Measurements from ENCODE around the gene TMEM63A. TPM values are rescaled to one million over a fixed set of nuclear protein-coding genes. Genes with fewer than 3 reads are reported as not detected.
"Not testable (repeated sequence)": the region's sequence is repeated elsewhere in the genome, so short reads cannot be mapped to it uniquely, and the experiment has no call there.

The TMEM63A gene
- polyA plus RNA-seq, 1 donor from 2014 or later: not detected

GRCh38 chr1:225801146-225801545 lies 81.0 kb downstream of the TMEM63A start:
- not testable (repeated sequence) for H3F3A ChIP-seq (ENCODE audit: insufficient read depth, low read length, poor library complexity, severe bottlenecking); H3K4me2 ChIP-seq (ENCODE audit: low read length); H3K4me3 ChIP-seq (ENCODE audit: low read length); H3K27ac ChIP-seq (ENCODE audit: low read length); H3K79me2 ChIP-seq (replicated peaks; ENCODE audit: insufficient read depth, low read length); H4K20me1 ChIP-seq (ENCODE audit: insufficient read depth); H2AFZ ChIP-seq (ENCODE audit: low read depth, low read length); H3K9me3 ChIP-seq (ENCODE audit: low read length); H3K9ac ChIP-seq (ENCODE audit: low read length); H3K36me3 ChIP-seq (ENCODE audit: insufficient read depth, low read length); H3K9me2 ChIP-seq (ENCODE audit: insufficient read depth, low read length); H3K27me3 ChIP-seq (ENCODE audit: insufficient read depth, low read depth, low read length)

DNA sequence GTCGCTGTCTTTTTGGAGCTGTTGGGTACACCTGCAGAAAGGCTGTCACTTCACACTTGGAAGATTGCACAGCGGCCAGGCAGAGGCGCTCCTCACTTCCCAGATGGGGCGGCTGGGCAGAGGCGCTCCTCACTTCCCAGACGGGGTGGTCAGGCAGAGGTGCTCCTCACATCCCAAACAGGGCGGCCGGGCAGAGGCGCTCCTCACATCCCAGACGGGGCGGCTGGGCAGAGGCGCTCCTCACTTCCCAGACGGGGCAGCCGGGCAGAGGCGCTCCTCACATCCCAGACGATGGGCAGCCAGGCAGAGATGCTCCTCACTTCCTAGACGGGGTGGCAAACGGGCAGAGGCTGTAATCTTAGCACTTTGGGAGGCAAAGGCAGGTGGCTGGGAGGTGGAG lies 86.1 kb downstream of the TMEM63A start:
- not testable (repeated sequence) for H3K9me2 ChIP-seq (ENCODE audit: insufficient read depth, low read length); H3K9ac ChIP-seq (ENCODE audit: low read length); H2AFZ ChIP-seq (ENCODE audit: low read depth, low read length); H3K27ac ChIP-seq (ENCODE audit: low read length); H4K20me1 ChIP-seq (ENCODE audit: insufficient read depth); H3F3A ChIP-seq (ENCODE audit: insufficient read depth, low read length, poor library complexity, severe bottlenecking); H3K9me3 ChIP-seq (ENCODE audit: low read length); H3K36me3 ChIP-seq (ENCODE audit: insufficient read depth, low read length); H3K4me3 ChIP-seq (ENCODE audit: low read length); H3K79me2 ChIP-seq (replicated peaks; ENCODE audit: insufficient read depth, low read length); H3K4me2 ChIP-seq (ENCODE audit: low read length); H3K27me3 ChIP-seq (ENCODE audit: insufficient read depth, low read depth, low read length)

Other genes starting within 250 kb of the TMEM63A start
- gene ENAH, start 229.3 kb downstream of the TMEM63A start, polyA plus RNA-seq: 57.0 and 58.4 TPM in 2 replicates
- 1,603 and 1,838 TPM in 2 replicates for gene SRP9, start 104.6 kb downstream of the TMEM63A start, polyA plus RNA-seq
- 7.5 and 8.7 TPM in 2 replicates for gene EPHX1, start 72.3 kb downstream of the TMEM63A start, polyA plus RNA-seq
- gene LEFTY1, start 6.8 kb upstream of the TMEM63A start, polyA plus RNA-seq: 2.7 and 4.1 TPM in 2 replicates
- 51.5 and 52.7 TPM in 2 replicates for gene PYCR2, start 41.9 kb upstream of the TMEM63A start, polyA plus RNA-seq
- not detected in 2 replicates for gene LEFTY2, start 58.8 kb upstream of the TMEM63A start, polyA plus RNA-seq
- gene SDE2, start 117.0 kb upstream of the TMEM63A start, polyA plus RNA-seq: 16.1 and 18.6 TPM in 2 replicates
- 2,069 and 2,124 TPM in 2 replicates for gene H3-3A, start 180.3 kb upstream of the TMEM63A start, polyA plus RNA-seq